Mucosa of descending colon (tissue), 3 donors: ENCODE results near the gene RIPOR3. TPM values are rescaled to one million over a fixed set of nuclear protein-coding genes. Genes with fewer than 3 reads are reported as not detected.

Experiments
- ATAC-seq: fragments of 200-7000 bp; cut with Tn5 transposase; one replicate; pipeline ENCODE4 v1.9.1; 2020; ENCODE audit warnings: mild to moderate bottlenecking, moderate library complexity
- DNase-seq, 3 donors: peaks; one replicate each; pipeline ENCODE4 v3.0.0-alpha.2; 2020
- H3K36me3 ChIP-seq: fragments of 200-600 bp; one replicate; pipeline ENCODE4 v1.8.0; 2021; ENCODE audit warnings: low read depth, mild to moderate bottlenecking
- H3K4me1 ChIP-seq: fragments of 200-600 bp; one replicate; pipeline ENCODE4 v1.8.0; 2021; ENCODE audit warnings: low read depth, mild to moderate bottlenecking
- H3K4me3 ChIP-seq: fragments of 200-600 bp; one replicate; pipeline ENCODE4 v1.8.0; 2021; ENCODE audit warnings: mild to moderate bottlenecking
- H3K9me3 ChIP-seq: fragments of 200-600 bp; one replicate; pipeline ENCODE4 v1.8.0; 2021; ENCODE audit warnings: mild to moderate bottlenecking
- intact Hi-C, 2 donors: fragments of 100-400 bp; cut with DNase I in 1 of 2; cut with micrococcal nuclease in 1 of 2; formaldehyde crosslinking; loops; one replicate each; pipeline versions ENCODE4 v1.11.0 to v1.11.1; 2022; cut with DNase I, micrococcal nuclease
- total RNA-seq, 3 donors: library from RNA; stranded (reverse); fragmentation: NEBNext Ultra II Directional in 2 of 3; extraction: Animal tissue kit (Norgen Biotek cat#: 25700) in 2 of 3; gene quantifications; one replicate each; pipeline versions ENCODE4 v1.2.1 to v1.2.4, GENCODE V29; 2021 to 2023
- TF ChIP-seq, protein P1 (sequence below): fragments of 200-600 bp; IDR thresholded peaks from one replicate; pipeline ENCODE4 v1.8.0; 2022; ENCODE audit warnings: antibody characterized with exemption, mild to moderate bottlenecking
- donor health status: DM: no; HTN: no; CAD: no; lungs with moderate emphysema.
- donor health status: DM: no; HTN: no; CAD: no.
- donor health status: DM: no; HTN: yes; CAD: no.

RIPOR3 gene
- total RNA-seq, 3 donors from 2014 or later = 2.2 to 13.4 (median 5.8) TPM

DNA sequence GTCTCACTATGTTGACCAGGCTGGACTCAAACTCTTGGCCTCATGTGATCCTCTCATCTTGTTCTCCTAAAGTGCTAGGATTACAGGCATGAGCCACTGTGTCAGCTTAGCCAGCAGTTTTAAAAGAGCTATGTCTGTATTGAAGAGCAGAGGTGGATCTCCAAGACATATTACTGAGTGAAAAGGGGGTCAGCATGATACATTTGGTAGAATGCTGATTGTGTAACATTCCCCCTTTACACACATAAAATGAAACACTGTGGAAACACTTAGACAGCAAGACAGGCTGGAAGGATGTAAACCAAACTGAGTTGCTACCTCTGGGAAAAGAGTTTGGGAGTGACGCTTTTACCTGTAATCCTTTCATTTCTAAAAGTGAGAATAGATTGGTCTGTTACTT is 1.7 kb upstream of the RIPOR3 start:
- ATAC-seq = no peak
- Histone ChIP-seq H3K9me3 (no peaks in the 10 kb centered on the region), H3K4me3 (no peak overlapping the region), H3K36me3 (no peaks in the 10 kb centered on the region), H3K4me1 (no peaks in the 10 kb centered on the region)
- no peak for DNase-seq
- intact Hi-C loops = no loop called here
- TF ChIP-seq, protein P1, sequence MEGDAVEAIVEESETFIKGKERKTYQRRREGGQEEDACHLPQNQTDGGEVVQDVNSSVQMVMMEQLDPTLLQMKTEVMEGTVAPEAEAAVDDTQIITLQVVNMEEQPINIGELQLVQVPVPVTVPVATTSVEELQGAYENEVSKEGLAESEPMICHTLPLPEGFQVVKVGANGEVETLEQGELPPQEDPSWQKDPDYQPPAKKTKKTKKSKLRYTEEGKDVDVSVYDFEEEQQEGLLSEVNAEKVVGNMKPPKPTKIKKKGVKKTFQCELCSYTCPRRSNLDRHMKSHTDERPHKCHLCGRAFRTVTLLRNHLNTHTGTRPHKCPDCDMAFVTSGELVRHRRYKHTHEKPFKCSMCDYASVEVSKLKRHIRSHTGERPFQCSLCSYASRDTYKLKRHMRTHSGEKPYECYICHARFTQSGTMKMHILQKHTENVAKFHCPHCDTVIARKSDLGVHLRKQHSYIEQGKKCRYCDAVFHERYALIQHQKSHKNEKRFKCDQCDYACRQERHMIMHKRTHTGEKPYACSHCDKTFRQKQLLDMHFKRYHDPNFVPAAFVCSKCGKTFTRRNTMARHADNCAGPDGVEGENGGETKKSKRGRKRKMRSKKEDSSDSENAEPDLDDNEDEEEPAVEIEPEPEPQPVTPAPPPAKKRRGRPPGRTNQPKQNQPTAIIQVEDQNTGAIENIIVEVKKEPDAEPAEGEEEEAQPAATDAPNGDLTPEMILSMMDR = no peak

DNA sequence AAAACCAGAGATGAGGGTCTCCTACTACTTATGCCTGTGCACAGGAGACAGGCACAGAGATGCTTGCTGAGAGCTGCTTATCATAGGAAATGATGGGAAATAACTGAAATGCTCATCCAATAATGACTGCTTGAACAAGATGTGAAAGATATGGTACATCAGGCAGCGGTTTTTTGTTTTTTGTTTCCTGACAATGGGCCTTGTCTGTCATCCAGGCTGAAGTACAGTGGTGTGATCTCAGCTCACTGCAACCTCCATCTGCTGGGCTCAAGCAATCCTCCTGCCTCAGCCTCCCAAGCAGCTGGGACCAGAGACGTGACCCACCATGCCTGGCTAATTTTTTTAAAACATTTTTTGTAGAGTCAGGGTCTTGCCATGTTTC is 1.2 kb upstream of the RIPOR3 start:
- H3K4me3 ChIP-seq = no peak overlapping the region
- no peaks in the 10 kb centered on the region for H3K4me1 ChIP-seq
- TF ChIP-seq, protein P1 = no peak
- intact Hi-C loops = no loop called here
- no peaks in the 10 kb centered on the region for H3K36me3 ChIP-seq
- no peak for ATAC-seq
- no peaks in the 10 kb centered on the region for H3K9me3 ChIP-seq
- DNase-seq = no peak

DNA sequence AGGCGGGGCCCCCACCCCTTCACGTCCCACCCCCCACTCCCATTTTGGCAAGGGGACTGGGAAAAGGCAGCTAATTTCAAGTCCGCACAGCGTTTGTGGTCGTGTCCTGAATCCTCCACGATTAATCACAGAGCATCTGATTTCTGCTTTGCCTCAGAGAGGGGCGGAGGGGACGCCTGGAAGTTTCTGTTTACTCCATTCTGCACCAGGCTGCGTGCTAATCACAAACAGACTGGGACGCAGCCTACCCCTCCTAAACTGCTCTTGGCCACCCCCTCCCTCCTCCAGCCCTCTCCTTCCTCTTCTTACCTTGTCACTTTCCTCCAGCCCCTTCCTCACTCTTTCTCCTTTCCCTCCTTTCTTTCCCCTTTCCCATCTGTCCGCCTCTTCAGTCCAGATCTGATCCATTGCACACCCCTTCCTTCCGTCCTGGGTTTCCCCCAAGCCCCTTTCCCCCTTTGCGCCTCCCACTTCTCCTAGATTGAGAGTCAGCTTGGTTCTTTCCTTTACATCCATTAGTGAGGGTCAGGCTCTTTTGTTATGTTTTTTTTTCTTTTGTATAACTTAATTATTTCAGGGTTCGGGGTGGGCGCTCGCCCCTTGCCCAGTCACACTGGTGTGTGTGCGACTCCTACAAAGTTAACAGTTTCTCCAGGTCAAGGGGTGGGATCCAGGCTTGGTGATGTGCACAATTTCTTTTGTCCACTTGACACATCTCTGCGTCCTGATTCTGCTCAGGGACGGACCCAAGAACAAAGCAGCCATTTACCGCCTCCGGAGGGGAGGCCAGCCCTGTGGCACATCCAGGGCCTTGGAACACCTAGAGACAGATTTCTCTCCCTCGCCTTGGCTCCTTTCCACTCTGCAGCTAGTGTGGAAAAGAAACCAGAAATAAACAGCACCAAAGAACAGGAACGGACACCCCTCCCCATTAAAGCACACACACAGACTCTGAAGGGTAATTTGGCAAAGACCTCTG is 520 bp upstream of the RIPOR3 start:
- intact Hi-C loops = no loop called here
- Histone ChIP-seq H3K4me1 (no peaks in the 10 kb centered on the region), H3K4me3 (no peak overlapping the region), H3K36me3 (no peaks in the 10 kb centered on the region), H3K9me3 (no peaks in the 10 kb centered on the region)
- peak; percentile 22 for ATAC-seq
- peak in 1 of 3 donors; percentile 28 for DNase-seq
- TF ChIP-seq, protein P1 = no peak

DNA sequence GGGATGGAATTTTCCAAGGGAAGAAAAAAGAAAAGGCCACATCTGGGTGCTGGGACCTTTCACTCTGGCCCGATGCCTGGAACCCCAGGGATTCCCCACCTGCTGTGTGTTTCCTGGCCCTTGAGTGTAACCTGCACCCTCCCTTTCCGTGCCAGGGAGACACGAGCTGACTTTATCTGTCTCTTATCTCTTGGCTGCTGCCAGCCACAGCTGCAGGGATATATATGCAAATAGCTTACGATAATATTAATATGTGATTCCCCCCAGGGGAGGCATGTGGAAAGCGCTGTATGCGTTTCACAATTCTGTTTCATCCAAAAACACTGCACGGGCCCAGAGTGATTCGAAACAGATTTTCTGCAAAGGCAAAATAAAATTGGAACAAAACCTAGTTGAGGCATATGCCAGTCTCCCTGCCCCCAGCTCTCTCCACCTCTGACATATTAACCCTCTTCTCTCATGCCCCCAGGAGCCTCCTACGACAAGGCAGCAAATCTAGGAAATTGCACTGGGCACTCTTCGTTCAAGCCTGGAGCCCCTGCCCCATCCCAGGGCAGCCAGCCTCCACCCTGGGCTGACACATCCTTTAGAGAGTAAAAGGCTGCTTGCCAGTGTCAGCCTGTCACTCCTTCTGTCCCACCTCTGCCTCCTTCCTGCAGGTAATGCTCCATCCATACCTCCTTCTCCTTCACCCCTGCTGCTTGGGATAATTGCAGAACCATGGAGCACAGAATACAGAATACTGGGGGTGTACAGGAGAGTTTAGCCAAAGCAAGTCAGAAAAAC is 1.3 kb downstream of the RIPOR3 start:
- peak; percentile 79 for ATAC-seq
- Histone ChIP-seq H3K4me3 (no peak overlapping the region), H3K9me3 (no peaks in the 10 kb centered on the region), H3K4me1 (no peaks in the 10 kb centered on the region), H3K36me3 (no peaks in the 10 kb centered on the region)
- DNase-seq = peak in 1 of 3 donors; percentile 15
- TF ChIP-seq, protein P1 = no peak
- intact Hi-C loops = no loop called here

DNA sequence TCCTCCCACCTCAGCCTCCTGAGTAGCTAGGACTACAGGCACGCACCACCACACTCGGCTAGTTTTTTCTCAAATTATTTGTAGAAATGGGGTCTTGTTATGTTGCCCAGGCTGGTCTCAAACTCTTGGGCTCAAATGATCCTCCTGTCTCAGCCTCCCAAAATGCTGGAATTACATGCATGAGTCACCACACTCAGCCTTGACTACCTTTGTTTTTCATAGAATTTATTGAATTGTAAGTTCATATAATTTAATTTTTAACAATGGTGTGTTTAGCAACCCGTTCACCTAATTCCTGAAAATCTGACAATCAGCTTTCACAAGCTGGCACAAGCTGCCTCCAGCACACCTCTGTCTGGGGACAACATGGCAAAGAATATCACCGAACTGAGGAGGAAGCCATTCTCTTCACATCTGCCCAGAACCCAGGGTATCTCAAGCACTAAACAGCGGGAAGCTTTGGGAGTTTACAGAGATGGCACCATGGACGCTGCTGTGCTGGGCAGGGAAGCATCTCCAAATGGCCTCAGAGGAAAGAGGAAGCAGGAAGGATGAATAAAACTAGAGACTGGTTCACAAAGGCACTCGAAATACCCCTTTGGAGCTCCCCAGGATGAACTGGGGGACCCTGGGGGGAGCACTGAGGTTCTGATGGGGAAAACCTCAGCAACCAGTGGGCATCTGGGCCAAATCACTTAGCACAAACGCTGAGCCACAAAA is 2.9 kb downstream of the RIPOR3 start:
- no peak for ATAC-seq
- TF ChIP-seq, protein P1 = no peak
- Histone ChIP-seq H3K36me3 (no peaks in the 10 kb centered on the region), H3K9me3 (no peaks in the 10 kb centered on the region), H3K4me3 (no peak overlapping the region), H3K4me1 (no peaks in the 10 kb centered on the region)
- intact Hi-C loops = no loop called here
- no peak for DNase-seq
